Aorta (tissue), 5 donors: Measurements from ENCODE around the gene ATP2A3. TPM values are rescaled to one million over a fixed set of nuclear protein-coding genes. Genes with fewer than 3 reads are reported as not detected.

Experiments used
- ATAC-seq: fragments of 200-7000 bp; cut with Tn5 transposase; one replicate; pipeline ENCODE4 v1.9.1; 2022; ENCODE audit warnings: moderate library complexity; ENCODE audit not compliant: low FRiP score
- DNase-seq, 2 donors: peaks; one replicate each; pipeline ENCODE4 v3.0.0-alpha.2; 2020
- H3K27ac ChIP-seq, 2 donors: one replicate each; pipeline ENCODE4 v1.5.1; 2013; ENCODE audit warnings: low read length in 2 of 2, mild to moderate bottlenecking in 2 of 2, moderate library complexity in 2 of 2, control low read depth in 1 of 2, inconsistent platforms in 1 of 2, low read depth in 1 of 2
- H3K27me3 ChIP-seq, 2 donors: one replicate each; pipeline ENCODE4 v1.6.1; 2013; ENCODE audit warnings: control low read depth in 1 of 2, low read length in 1 of 2, mild to moderate bottlenecking in 1 of 2, moderate library complexity in 1 of 2; ENCODE audit not compliant: insufficient read depth in 2 of 2, control insufficient read depth in 1 of 2
- H3K36me3 ChIP-seq, 2 donors: one replicate each; pipeline ENCODE4 v1.6.1; 2013; ENCODE audit warnings: control low read depth in 1 of 2, low read length in 1 of 2, mild to moderate bottlenecking in 1 of 2; ENCODE audit not compliant: insufficient read depth in 2 of 2, control insufficient read depth in 1 of 2
- H3K4me1 ChIP-seq, 2 donors: one replicate each; pipeline ENCODE4 v1.6.1; 2013; ENCODE audit warnings: low read length in 2 of 2, control low read depth in 1 of 2, mild to moderate bottlenecking in 1 of 2, moderate library complexity in 1 of 2; ENCODE audit not compliant: insufficient read depth in 2 of 2, control insufficient read depth in 1 of 2
- H3K4me3 ChIP-seq, 2 donors: one replicate each; pipeline ENCODE4 v1.5.1; 2013; ENCODE audit warnings: low read length in 2 of 2, control low read depth in 1 of 2, mild to moderate bottlenecking in 1 of 2
- H3K9me3 ChIP-seq: one replicate; pipeline ENCODE4 v1.6.1; 2013; ENCODE audit warnings: mild to moderate bottlenecking, low read length; ENCODE audit not compliant: control insufficient read depth
- WGBS, 2 donors: extraction: QIAGEN DNeasy Blood & Tissue Kit; methylation state at CpG; one replicate each; pipeline ENCODE4 v1.1.7; 2013; 5-methylcytosine and 5-hydroxymethylcytosine counted together
- intact Hi-C, 2 donors: fragments of 100-400 bp; cut with DNase I; formaldehyde crosslinking; loops; one replicate each; pipeline versions ENCODE4 v1.14.2 to v1.15.0; 2022
- polyA plus RNA-seq, 2 donors: library from polyadenylated mRNA; stranded (reverse); fragments of 200-250 nt; gene quantifications; one replicate each; pipeline ENCODE4 v1.2.3, GENCODE V29; 2013
- total RNA-seq, 2 donors: library from RNA; stranded (reverse); fragmentation: NEBNext Ultra II Directional; extraction: Animal tissue kit (Norgen Biotek cat#: 25700); gene quantifications; one replicate each; pipeline ENCODE4 v1.2.1, GENCODE V29; 2021
- donor health status: healthy with polysubstance abuse.
- donor health status: Bipolar disorder and iron deficiency.
- donor health status: DM: no; HTN: no; CAD: no.
- donor health status: DM: no; HTN: no; CAD: no.
- donor health status: DM: yes; HTN: yes; CAD: no.

The ATP2A3 gene
- total and polyA plus RNA-seq, 4 donors = 7.5 to 88.7 (median 30.4) TPM

GRCh38 chr17:4006165-4006589 lies 41.9 kb upstream of the ATP2A3 start:
- Histone ChIP-seq H3K36me3 (no peaks in the 10 kb centered on the region), H3K4me3 (no peak overlapping the region), H3K27ac (no peak overlapping the region), H3K27me3 (no peaks in the 10 kb centered on the region), H3K4me1 (no peaks in the 10 kb centered on the region), H3K9me3 (no peaks in the 10 kb centered on the region)
- ATAC-seq (no peak), DNase-seq (no peak)
- intact Hi-C loops = loop anchor here in 1 of 2 donors (5.0 to 10.0 kb wide), 2 partner anchors 141 to 269 kb away; no protein-coding TSS in a partner anchor
- WGBS, 2 donors = 77 to 85% methylated on average over 12 of the region's 12 CpGs

GRCh38 chr17:4005296-4006164 lies 41.3 kb upstream of the ATP2A3 start:
- WGBS, 2 donors = 88 to 92% methylated on average over 22 of the region's 22 CpGs
- H3K36me3 ChIP-seq = no peaks in the 10 kb centered on the region
- no peak overlapping the region for H3K27ac ChIP-seq

GRCh38 chr17:4004517-4005295 lies 40.5 kb upstream of the ATP2A3 start:
- Histone ChIP-seq H3K27ac (no peak overlapping the region), H3K36me3 (no peaks in the 10 kb centered on the region), H3K27me3 (no peaks in the 10 kb centered on the region), H3K4me1 (no peaks in the 10 kb centered on the region), H3K9me3 (no peaks in the 10 kb centered on the region), H3K4me3 (no peak overlapping the region)
- intact Hi-C loops = loop anchor here (2.0 to 10.0 kb wide), 5 partner anchors 42 to 267 kb away; no protein-coding TSS in a partner anchor
- DNase-seq = peak; percentile 62 to 87
- peak; percentile 75 for ATAC-seq
- 42 to 44% methylated on average over 44 of the region's 44 CpGs for WGBS, 2 donors

More at GRCh38 chr17:4005296-4006164, 41.3 kb upstream of the ATP2A3 start:
- H3K9me3 ChIP-seq = no peaks in the 10 kb centered on the region
- no peaks in the 10 kb centered on the region for H3K4me1 ChIP-seq
- intact Hi-C loops = loop anchor here (2.0 to 10.0 kb wide), 4 partner anchors 43 to 268 kb away; no protein-coding TSS in a partner anchor
- H3K4me3 ChIP-seq = no peak overlapping the region
- DNase-seq = no peak
- no peak for ATAC-seq
- no peaks in the 10 kb centered on the region for H3K27me3 ChIP-seq

GRCh38 chr17:4003501-4004421 lies 39.5 kb upstream of the ATP2A3 start:
- no peaks in the 10 kb centered on the region for H3K9me3 ChIP-seq

GRCh38 chr17:4003131-4003500 lies 38.9 kb upstream of the ATP2A3 start:
- H3K4me3 ChIP-seq = no peak overlapping the region
- ATAC-seq (no peak), DNase-seq (peak; percentile 42 to 53)
- WGBS, 2 donors = 90 to 96% methylated on average over 21 of the region's 21 CpGs
- H3K36me3 ChIP-seq = no peaks in the 10 kb centered on the region
- H3K9me3 ChIP-seq = no peaks in the 10 kb centered on the region
- H3K4me1 ChIP-seq = no peaks in the 10 kb centered on the region
- H3K27me3 ChIP-seq = no peaks in the 10 kb centered on the region
- no peak overlapping the region for H3K27ac ChIP-seq
- intact Hi-C loops = loop anchor here (2.0 to 10.0 kb wide), 3 partner anchors 88 to 141 kb away; no protein-coding TSS in a partner anchor

More at GRCh38 chr17:4003501-4004421, 39.5 kb upstream of the ATP2A3 start:
- DNase-seq (peak; percentile 48 to 69), ATAC-seq (peak; percentile 21)
- 87 to 90% methylated on average over 45 to 46 of the region's 46 CpGs for WGBS, 2 donors
- no peak overlapping the region for H3K27ac ChIP-seq
- H3K4me1 ChIP-seq = no peaks in the 10 kb centered on the region
- intact Hi-C loops = loop anchor here (2.0 to 10.0 kb wide), 5 partner anchors 41 to 141 kb away; no protein-coding TSS in a partner anchor
- no peaks in the 10 kb centered on the region for H3K27me3 ChIP-seq
- no peaks in the 10 kb centered on the region for H3K36me3 ChIP-seq
- no peak overlapping the region for H3K4me3 ChIP-seq

GRCh38 chr17:4001048-4001590 lies 36.9 kb upstream of the ATP2A3 start:
- DNase-seq (peak in 1 of 2 donors; percentile 9), ATAC-seq (no peak)
- no peak overlapping the region for H3K27ac ChIP-seq
- no peaks in the 10 kb centered on the region for H3K27me3 ChIP-seq
- H3K4me1 ChIP-seq = no peaks in the 10 kb centered on the region
- intact Hi-C loops = loop anchor here (5.0 to 10.0 kb wide), 2 partner anchors 136 to 139 kb away; no protein-coding TSS in a partner anchor
- no peaks in the 10 kb centered on the region for H3K36me3 ChIP-seq
- H3K4me3 ChIP-seq = no peak overlapping the region
- WGBS, 2 donors = 63 to 66% methylated on average over 13 of the region's 13 CpGs
- no peaks in the 10 kb centered on the region for H3K9me3 ChIP-seq

GRCh38 chr17:3998436-3998835 lies 34.2 kb upstream of the ATP2A3 start:
- Histone ChIP-seq H3K27ac (no peak overlapping the region), H3K9me3 (no peaks in the 10 kb centered on the region), H3K4me3 (no peak overlapping the region), H3K4me1 (no peaks in the 10 kb centered on the region), H3K27me3 (no peaks in the 10 kb centered on the region), H3K36me3 (no peaks in the 10 kb centered on the region)
- intact Hi-C loops = no loop called here
- ATAC-seq (no peak), DNase-seq (no peak)
- 94 to 96% methylated on average over 4 of the region's 4 CpGs for WGBS, 2 donors
